Stimulated activated naive CD4-positive, alpha-beta T cell (primary cell): ENCODE data around the gene DMD.
A peak's percentile ranks its signal among the peaks of the same experiment; 100 is the strongest.

Experiments
- DNase-seq, 6 experiments: peaks; one replicate each; lab custom pipeline; 2025; lab: John Stamatoyannopoulos, UW

Gene DMD

DNA sequence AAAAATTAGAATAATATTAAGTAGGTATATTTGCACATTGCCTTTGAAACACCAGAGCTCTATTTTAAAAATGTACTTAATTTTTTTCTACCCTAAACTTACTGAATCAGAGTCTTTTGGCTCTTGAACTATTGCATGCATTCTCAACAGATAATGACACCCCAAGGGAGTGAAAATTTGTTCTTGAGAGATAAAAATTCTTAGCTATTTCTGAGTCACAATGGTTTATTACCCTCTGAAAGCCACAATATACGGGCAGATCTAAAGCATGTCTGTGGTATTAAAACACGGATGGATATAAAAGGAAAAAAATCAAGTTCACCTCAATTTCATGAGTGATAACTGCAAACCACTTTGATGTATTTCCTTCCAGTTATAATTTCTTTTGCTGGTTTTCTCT, 1503.2 kb downstream of the DMD start:
- DNase-seq, result no peak

DNA sequence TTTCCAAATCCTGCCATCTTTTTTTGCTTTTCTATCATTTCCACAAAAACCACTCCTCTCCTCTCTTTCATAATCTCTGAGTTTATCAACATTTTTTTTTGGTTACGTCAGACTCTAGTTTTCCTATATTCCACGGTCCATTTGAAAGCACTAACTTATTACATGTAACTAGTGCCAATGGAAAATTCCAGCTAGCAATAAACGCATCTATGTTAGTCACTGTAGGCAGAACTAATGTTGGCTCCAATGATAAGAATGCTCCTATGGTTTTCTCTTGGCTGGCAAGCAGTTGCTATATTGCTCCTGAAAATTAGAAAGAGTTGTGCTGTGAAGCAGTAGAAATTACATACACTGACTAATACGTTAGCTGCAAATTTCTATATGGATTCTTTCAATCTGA, 1504.9 kb downstream of the DMD start:
- no peak for DNase-seq

DNA sequence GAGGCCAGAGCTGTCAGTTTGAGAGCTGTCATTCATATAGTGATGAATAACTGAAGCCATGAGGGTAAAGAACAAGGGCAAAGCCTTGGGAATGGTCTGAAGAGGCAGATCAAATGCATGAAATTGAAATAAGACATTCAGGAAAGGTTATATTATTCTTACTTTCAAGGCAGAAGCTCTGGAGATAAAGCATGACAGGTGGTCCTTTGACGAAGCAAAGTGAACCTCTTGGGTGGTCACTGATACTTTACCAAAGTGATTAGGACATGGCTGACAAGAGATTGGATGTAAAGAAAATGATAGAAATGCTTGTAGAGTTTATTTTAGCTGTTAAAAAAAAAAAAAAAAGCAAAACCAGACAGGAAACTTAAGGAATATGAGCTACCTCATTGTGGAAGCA, 1505.5 kb downstream of the DMD start:
- DNase-seq, result no peak

DNA sequence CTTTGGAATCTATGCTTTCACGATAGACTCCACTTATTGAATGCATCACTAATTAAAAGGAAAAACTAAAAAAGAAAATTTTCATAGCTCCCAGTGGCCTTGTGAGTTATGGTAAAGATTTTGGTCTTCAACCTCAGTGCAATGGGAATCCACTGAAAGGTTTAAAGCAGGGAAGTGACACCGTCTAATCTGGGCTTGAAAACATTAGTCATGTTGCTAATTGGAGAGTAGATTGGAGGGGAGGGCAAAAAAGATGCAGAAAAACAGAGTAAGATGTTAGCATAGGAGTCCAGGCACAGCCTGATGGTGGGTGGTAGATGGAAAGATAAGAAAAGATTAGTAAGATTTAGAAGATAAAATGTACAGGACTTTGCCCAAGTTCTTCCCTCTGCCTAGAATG, 1506.4 kb downstream of the DMD start:
- DNase-seq, result no peak

DNA sequence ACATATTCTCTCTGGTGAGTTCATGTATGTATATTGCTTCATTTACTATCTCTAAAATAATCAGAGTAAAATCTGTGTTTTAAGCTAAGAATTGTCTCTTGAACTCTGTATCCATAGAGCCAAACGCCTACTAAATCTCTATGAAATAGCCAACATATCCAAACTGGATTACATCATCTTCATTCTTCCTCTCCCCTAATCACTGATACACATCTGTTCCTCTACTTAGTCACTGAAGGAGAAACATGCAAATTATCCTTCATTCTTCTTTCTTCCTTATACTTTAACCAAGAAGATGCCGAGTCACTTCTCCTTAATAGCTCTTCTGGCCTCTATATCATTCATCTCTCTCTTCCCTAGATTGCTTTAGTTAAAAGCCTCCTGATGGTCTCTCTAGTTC, 1509.1 kb downstream of the DMD start:
- no peak for DNase-seq

DNA sequence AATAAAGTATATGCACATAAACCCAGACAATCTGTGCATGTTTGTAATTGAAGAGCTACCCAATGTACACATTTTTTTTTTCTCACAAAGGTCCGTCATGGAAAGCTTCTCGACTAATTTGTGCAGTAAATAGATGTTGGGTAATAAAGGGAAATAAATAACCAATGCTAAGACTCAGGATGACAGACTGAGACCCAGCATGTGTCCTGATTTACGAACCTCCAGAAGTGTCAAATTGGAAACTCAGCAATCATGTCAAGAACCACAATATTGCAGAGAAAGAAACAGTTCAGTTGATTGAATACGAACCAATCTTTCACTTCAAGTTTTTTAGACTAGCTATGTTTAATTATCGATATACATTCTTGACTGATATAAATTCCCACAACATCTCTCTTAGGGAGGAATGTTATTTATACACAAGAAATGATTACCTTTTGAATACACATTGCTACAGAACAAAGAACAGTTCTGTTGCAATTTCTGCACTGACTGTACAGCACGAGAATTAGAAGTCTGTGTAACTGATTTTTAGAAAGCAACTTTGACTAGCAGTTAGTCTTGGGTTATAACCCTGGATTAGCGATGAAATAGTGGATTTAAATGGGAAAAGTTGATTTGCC, 1513.9 kb downstream of the DMD start:
- DNase-seq, result no peak

DNA sequence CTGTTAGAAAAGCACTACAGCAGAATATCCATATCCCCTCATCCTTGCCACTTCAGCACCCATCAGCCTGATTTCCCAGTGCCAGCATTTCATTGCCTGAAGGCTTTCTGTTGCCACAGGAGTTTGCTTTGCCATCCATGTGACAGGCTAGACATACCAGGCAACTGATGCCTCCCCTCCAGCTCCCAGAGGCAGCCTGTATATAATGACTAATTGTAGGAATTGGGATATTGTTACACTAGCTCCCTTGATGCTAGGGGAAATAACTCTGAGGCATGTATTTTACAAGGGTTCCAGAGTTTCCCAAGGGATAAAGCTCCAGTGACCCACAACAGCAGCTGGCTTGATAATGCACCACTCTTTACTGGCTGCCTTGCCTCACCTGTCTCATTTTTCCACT, 1531.5 kb downstream of the DMD start:
- DNase-seq, result no peak

DNA sequence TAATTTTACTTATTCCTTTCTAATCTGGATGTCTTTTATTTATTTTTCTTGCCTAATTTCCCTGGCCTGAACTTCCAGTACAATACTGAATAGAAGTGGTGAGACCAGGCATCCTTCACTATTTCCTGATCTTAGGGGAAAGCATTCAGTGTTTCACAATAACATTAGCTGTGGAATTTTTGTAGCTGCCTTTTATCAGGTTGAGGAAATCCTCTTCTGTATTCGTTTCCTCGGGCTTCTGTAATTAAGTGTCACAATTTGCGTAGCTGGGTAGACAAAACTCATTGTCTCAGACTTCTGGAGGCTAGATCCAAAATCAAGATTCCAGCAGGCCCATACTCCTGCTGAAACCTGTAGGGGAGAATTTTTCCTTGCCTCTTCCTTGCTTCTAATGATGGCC, 1541.1 kb downstream of the DMD start:
- DNase-seq, result no peak

DNA sequence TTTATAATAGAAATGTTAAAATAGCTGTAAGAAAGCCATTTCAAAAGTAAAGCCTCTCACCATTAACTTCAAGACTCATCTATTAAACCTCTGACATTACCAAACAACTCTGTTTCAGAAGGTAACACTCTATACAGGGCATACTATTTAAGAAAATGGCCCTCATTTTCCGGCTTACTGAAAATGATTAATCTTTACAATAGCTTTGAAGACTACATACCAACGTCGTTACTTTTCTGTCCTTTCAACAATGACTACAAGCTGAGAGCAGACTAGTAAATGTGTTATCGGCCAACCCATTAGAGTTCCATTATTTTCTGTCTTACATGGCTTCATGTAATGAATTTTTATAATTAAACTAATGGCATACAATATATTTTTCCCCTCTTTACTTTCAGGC, 1545.9 kb downstream of the DMD start:
- no peak for DNase-seq

DNA sequence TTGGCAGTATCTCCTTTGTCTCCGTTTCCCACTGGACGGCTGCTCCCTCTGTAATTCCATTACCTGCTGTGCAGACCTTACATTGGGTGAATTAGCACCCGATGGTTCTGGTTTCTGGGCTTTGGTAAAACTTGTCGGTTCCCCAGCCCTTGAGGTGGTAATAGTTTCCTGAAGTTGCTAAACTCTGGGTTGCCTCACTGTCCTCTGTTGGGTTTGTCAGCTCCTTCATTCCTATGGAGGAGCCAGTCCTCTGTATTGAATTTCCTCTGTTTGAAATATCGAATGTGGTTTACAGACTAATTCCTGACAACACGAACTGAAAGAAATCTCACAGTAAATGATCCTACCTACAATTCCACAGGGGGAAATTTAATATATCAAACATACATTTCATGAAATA, 1548.2 kb downstream of the DMD start:
- no peak for DNase-seq

DNA sequence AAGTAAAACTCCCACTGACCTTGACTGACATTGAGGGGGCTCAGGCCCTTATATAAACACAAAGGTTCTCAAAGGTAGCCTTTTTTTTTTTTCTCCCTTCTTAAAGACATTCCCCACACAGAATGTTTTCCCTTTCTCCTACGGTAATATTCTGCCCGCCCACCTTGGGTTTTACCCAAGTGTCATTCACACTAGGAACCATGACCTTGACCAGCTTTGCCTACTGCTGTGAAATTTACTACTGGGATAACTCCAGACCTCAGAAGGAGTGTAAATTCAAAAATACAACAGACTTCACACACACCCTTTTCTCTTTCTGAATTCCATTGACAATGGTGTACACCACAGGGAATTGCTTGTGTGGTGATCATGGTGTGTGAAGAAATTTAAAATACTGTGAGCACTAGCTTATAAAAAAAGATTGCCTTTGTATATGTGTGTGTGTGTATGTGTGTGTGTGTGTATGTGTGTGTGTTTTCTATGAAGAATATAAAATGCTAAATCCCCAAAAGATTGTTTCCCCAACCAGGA, 1550.0 kb downstream of the DMD start:
- DNase-seq, result no peak

DNA sequence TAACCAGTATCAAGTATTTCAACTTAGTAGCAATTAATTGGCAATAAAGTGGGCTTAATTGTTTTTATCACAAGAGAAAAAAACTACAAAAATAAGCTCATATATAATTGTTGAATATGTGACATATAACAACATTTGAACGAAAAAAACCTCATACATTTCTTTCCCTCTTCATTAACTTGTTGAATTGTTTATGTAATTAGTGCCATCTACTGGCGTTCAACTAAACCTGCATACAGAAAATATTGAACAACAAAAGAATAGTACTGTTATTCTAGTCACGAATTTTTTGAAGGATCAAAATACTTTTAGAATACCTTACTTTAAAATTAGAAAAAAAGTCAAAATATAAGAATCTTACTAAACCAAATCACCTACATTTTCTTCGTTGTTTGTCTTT, 1553.0 kb downstream of the DMD start:
- peak in 1 of 6 experiments; percentile 1 for DNase-seq

DNA sequence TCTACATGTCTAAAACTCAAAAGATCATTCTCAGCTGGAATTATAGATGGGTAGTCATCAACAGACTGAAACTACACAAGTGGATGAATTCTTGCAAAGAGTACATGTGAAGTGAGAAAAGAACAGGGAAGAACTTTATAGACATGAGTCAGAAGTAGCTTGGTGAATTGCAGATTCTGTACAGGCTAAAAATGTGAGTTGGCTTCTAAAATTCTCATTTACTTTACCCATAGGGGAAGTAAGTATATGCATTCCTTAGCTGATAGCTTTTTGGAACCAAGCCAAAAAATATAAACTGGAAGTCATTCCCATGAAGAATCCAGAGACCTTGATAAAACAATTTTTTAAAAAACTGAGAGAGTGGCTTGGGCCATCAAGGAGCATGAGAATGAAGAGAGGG, 1555.3 kb downstream of the DMD start:
- DNase-seq, result no peak

DNA sequence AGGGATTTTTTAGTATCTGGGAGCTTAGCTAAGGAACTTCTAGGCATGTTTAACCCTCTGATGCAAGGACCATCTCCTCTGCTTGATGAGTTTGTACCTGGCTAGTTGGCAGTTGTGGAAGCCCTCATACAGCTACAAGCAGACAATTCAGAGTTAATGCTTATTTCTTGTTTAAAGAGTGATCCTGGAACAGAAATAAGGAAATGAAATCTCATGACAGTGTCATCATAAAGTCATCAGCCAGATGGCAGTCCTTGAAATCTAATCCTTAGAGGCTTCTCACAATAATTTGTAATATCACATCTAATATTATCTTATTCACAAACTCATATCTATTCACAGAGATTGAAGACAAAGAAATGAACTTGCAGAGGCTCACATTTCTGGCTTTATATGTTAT, 1557.9 kb downstream of the DMD start:
- no peak for DNase-seq

DNA sequence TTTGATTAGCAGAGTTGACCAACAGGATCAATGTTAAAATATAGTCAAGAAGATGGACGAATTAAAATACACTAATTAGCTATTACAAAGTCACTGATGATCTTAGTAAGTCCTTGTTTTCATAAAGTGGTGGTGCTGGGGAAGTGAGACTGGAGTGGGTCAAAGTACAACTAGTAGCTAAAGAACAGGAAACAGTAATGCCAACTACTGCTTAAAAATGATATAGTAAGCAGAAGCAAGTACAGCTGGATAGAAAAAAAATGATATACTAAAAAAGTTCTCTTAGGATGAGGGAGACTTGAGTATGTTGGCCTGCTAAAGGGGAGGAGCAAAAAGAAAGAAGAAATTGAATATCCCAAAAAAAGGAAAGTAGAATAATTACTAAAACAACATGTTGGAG, 1558.7 kb downstream of the DMD start:
- DNase-seq, result no peak

DNA sequence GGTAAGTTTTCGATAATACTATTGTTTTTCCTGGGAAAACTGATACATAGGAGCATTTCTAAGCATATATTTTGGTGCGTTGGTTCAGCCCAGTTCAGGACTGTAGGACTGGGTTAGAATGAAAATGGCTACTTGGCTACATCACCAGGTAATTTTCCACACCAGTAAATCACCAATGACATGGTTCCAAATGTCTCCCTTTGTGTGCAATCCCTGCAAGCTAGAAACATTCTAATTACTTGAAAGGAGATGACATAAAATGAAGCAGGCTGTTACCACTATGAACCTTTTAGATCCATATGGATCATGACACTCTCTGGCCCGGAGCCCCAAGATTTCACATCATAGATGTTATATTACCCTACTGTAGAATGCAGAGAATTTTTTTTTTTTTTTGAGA, 1562.1 kb downstream of the DMD start:
- DNase-seq, result no peak

DNA sequence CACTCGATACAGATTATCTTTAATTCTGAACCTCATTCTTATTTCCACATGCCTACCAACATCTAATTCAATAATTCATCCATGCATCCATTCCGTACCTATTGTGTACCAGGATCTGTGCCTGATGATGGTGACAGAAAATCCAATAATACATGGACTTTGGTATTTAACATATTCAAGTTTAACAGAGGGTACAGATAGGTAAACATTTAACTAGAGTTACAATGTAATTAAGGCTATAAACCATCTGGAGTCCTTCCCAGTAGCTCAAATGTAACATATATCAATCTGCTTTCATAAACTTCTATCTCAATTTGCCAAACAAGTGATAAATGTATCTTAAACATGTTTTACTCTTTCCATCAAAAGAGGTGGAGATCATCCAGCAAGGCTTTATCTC, 1578.0 kb downstream of the DMD start:
- no peak for DNase-seq

DNA sequence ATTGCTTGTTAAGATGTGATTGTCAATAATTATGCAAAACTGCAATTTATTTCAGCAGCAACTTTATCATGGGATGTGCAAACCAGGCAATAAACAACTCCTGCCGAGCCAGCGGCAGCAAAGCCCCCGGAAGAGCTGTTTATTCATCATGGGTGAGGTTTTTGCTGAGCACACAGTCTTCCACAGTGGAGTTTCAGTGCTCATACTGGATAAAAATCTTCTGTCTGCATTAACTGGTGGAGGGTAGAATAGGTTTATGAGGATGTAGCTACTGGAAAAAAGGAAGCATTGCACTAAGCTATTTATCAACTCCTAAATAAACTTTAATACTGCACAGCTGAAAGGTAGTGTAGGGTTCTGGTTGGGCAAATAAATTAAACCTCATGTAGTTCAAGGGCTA, 1582.2 kb downstream of the DMD start:
- no peak for DNase-seq

DNA sequence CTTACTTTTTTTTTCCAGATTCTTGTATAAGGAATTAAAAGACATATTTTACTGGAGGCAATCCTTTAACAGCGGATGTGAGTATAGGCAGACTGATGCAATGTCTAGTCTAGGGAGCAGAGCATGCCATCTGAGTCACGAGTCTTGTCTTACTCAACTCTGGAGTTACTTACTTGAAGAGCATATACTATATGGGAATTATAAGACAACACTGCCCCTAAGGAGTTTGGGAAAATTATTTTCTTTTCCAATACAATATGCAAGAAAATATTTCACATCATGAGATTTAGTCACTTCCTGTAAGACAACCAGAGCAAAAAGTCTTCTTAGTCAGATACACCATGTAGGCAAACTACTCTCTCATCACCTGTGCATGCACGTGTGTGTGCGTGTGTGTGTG, 1602.2 kb downstream of the DMD start:
- DNase-seq, result no peak

DNA sequence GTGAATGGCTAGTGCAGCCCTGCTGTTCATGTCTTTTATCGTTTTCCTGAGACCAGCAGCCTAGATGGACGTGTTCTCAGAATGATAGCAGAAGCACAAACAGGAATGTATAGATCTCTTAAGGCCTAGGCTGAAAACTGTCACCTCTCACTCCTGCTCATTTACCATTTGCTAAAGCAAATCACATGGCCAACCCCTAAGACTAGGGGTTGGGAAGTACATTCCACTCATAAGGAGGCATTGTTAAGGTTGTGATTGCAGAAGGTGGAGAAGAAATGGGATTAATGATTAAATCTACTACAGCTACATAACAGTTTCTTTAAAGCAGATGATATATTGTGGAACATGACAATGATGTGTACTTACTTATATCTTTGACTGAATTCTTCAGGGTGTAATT, 1602.7 kb downstream of the DMD start:
- no peak for DNase-seq

DNA sequence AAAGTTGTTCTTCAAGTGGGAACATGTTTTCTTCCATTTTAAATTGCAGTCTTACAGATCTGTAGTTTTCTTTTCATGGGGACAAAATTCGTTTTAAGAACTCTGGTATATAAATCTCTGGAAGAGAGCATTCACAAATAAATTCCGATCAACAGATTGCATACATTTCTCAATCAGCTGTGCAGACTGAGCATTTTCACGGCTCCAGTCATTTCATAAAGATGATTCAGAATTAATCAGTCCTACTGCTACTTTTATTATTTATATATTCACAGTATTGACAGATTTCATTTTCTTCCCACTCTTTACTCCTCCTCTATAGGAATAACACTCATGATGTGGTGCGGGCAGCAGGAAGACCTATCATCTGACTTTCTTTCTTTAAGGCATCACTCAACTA, 1604.6 kb downstream of the DMD start:
- no peak for DNase-seq

DNA sequence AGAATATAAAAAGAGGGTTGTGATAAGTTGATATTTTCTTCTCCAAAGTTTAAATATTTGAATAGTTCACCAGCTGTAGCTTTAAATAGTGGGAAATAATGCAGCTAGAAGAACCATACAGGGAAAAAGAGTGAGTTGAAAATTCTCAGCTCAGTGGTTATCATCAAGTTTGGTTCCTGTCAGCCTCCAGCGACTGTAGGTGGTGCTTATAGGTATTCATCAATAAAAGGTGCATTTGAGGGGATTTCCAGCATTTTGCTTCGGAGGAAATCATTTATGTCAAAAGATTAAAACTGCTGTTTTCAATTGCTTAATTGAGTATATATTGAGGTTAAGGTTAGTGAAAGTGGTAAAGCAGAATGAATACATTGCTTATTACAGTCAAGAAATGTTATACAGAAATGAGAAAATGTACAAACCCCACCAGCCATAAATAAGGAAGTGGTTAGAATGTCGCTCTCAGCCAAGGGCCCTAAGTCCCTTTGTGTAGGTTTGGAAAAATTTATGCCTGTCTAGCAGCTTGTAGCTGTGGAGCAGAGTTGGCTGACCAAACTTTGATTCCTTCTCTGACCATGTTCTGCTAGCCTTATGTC, 1606.6 kb downstream of the DMD start:
- DNase-seq, result no peak

DNA sequence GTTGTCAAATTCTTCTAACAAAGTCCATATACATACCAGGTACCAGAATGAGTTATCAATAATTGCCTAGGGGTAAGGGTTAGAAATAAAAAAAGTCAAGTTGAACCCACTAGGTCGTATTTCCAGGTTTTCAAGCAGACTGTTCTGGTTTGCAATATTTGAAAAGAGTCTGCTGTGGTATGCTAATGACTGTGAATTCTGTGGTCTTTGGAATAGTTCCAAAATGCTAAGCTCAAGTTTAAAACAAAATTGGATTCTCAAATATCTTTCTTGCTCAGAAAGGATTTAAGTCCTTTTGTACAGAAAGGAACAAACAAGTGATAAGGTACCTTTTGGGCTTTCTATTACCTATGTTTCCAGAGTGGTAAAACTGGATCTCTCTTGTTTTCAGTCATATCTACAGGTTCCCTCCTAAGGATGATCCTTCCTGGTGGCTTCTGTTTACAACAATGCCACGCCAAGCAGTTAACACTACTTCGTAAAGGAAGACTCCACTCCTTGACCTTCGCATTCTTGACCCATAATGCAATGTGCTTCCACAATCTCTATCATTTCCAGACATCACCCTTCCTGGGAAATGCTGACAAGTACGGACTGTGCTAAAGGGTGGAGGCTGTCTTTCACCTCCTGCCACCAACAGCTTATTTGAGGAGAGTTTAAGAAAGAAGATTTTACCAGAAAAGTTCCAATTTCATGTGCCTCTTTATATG, 1607.8 kb downstream of the DMD start:
- no peak for DNase-seq

DNA sequence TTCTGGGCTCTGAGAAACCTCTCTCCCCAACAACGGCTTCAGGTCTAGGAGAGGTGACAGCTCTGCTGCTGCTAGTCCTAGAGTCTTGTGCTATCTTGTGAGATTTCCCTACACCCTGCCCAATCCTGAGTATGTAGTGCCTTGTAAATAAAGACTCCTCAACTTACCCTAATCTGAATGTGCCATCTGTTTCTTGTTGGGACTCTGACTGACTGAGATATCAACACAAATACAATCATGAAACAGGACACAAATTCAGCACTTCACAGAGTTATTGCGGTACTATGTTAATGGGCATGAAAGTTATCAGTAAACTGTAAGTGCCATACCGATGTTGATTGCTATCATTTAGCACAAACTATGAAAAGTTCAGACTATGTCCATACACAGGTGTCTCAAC, 1610.5 kb downstream of the DMD start:
- DNase-seq, result no peak
